OCI-LY3 (cell line): ENCODE measurements around the gene PLA2G2A.

ENCODE experiments used
- CTCF ChIP-seq: fragments of 200-600, 300-600 bp; sonication (generic); IDR thresholded peaks from 2 replicates; pipeline ENCODE4 v1.5.1; 2014; ENCODE audit warnings: antibody characterized with exemption, low read length, low read depth
- EZH2phosphoT487 ChIP-seq: fragments of 200-600 bp; shearing (Covaris generic); IDR thresholded peaks from 2 replicates; pipeline ENCODE4 v1.6.1; 2018; ENCODE audit warnings: antibody characterized with exemption, mixed run types, low read depth

- TF ChIP-seq CTCF (no peak), EZH2phosphoT487 (no peak)
Measured at GRCh38 chr1:19946971-19947370, 32.4 kb downstream of the PLA2G2A start.
